GM08714 (cell line): ENCODE results near the gene WBP2.
"Not testable (repeated sequence)": the region's sequence is repeated elsewhere in the genome, so short reads cannot be mapped to it uniquely, and the experiment has no call there.

ENCODE experiments used
- H3K4me3 ChIP-seq: fragments of 200-500 bp; sonication (Bioruptor generic); 2 replicates; pipeline ENCODE4 v1.5.1; 2014; ENCODE audit warnings: mild to moderate bottlenecking, low read length, inconsistent platforms
- ZNF274 ChIP-seq: IDR thresholded peaks from 2 replicates; pipeline ENCODE4 v1.6.1; 2012; ENCODE audit warnings: mild to moderate bottlenecking, low read depth, low read length

WBP2 gene

GRCh38 chr17:75864448-75864871 is 9.3 kb upstream of the WBP2 start:
- no peak overlapping the region for H3K4me3 ChIP-seq
- TF ChIP-seq ZNF274: no peak

- no peak for TF ChIP-seq ZNF274
- H3K4me3 ChIP-seq: no peak overlapping the region
These were observed 6.8 kb upstream of the WBP2 start for GRCh38 chr17:75861927-75862317.

- H3K4me3 ChIP-seq: not testable (repeated sequence)
These were observed 4.2 kb upstream of the WBP2 start for GRCh38 chr17:75859358-75859757.

GRCh38 chr17:75856062-75856756 is 1.1 kb upstream of the WBP2 start:
- peak overlapping the region; percentile 79 for H3K4me3 ChIP-seq
- TF ChIP-seq ZNF274: no peak

- no peak for TF ChIP-seq ZNF274
- peak overlapping the region; percentile 59 for H3K4me3 ChIP-seq
These were observed 240 bp downstream of the WBP2 start for GRCh38 chr17:75854881-75855309.

GRCh38 chr17:75854101-75854748 is 910 bp downstream of the WBP2 start:
- H3K4me3 ChIP-seq: peak overlapping the region; percentile 59
- no peak for TF ChIP-seq ZNF274

- no peak for TF ChIP-seq ZNF274
- H3K4me3 ChIP-seq: no peak overlapping the region
These were observed 1.7 kb downstream of the WBP2 start for GRCh38 chr17:75853433-75853832.

- H3K4me3 ChIP-seq: not testable (repeated sequence)
These were observed 3.5 kb downstream of the WBP2 start for GRCh38 chr17:75851693-75851991.

- no peak for TF ChIP-seq ZNF274
- H3K4me3 ChIP-seq: no peak overlapping the region
These were observed 4.0 kb downstream of the WBP2 start for GRCh38 chr17:75850928-75851692.

GRCh38 chr17:75849724-75850123 is 5.4 kb downstream of the WBP2 start:
- TF ChIP-seq ZNF274: no peak
- no peak overlapping the region for H3K4me3 ChIP-seq

GRCh38 chr17:75849279-75849646 is 5.9 kb downstream of the WBP2 start:
- TF ChIP-seq ZNF274: no peak
- H3K4me3 ChIP-seq: no peak overlapping the region

GRCh38 chr17:75848523-75849278 is 6.4 kb downstream of the WBP2 start:
- TF ChIP-seq ZNF274: no peak
- H3K4me3 ChIP-seq: no peak overlapping the region

- TF ChIP-seq ZNF274: no peak
- H3K4me3 ChIP-seq: no peak overlapping the region
These were observed 7.3 kb downstream of the WBP2 start for GRCh38 chr17:75847614-75848522.
